Activated naive CD4-positive, alpha-beta T cell treated with anti-CD3 and anti-CD28 coated beads, Interleukin-2, amount 50 U/mL, for 72 hours (primary cell): ENCODE measurements around the gene GNB1L. TPM values are rescaled to one million over a fixed set of nuclear protein-coding genes. Genes with fewer than 3 reads are reported as not detected.

Source experiments
- ATAC-seq, 2 donors: fragments of 150-1000 bp; cut with Tn5 transposase; 2 replicates each; pipeline ENCODE4 v1.10.0; 2021; ENCODE audit warnings: mild to moderate bottlenecking in 2 of 2, moderate library complexity in 2 of 2
- DNase-seq, 2 donors: peaks; one replicate each; pipeline ENCODE4 v3.0.0; 2021 to 2022; ENCODE audit warnings: low spot score in 2 of 2
- H3K27ac Mint-ChIP-seq, 2 donors: one replicate each; pipeline ENCODE4 v1.8.0; 2022; ENCODE audit warnings: mild to moderate bottlenecking in 2 of 2, mixed read lengths in 2 of 2
- H3K36me3 Mint-ChIP-seq, 2 donors: one replicate each; pipeline ENCODE4 v1.8.0; 2022; ENCODE audit warnings: mixed read lengths in 2 of 2
- H3K9me3 Mint-ChIP-seq, 2 donors: one replicate each; pipeline ENCODE4 v1.8.0; 2022; ENCODE audit warnings: mixed read lengths in 2 of 2
- total RNA-seq, 2 donors: library from RNA; stranded (reverse); gene quantifications; one replicate each; pipeline ENCODE4 v1.2.3, GENCODE V29; 2022

The GNB1L gene
- 10 to 100 TPM in 1 of 2 donors, 1 to 10 TPM in 1; 9.6 to 13.4 TPM for total RNA-seq

- Mint-ChIP-seq H3K36me3 (peaks cover 8 to 33% of the 10 kb centered on the region in 2 donors), H3K27ac (peak within 1 kb of the TSS; percentile 96 to 98), H3K9me3 (no peaks in the 10 kb centered on the region)
- ATAC-seq = peak; percentile 87 to 94
- peak; percentile 97 for DNase-seq
Observed at GRCh38 chr22:19854778-19855503, at the start of gene GNB1L, which contains the start of gene RTL10. Gene GNB1L (minus strand): TSS chr22:19854874. CDS start chr22:19821355, 33,519 bp downstream. Gene RTL10 (minus strand): TSS chr22:19854874. CDS start chr22:19852261, 2,613 bp downstream.

GRCh38 chr22:19904174-19904856, 49.6 kb upstream of the GNB1L start:
- Mint-ChIP-seq H3K27ac (no peak overlapping the region), H3K9me3 (no peaks in the 10 kb centered on the region)
- no peak for ATAC-seq

GRCh38 chr22:19903513-19903912, 48.8 kb upstream of the GNB1L start:
- Mint-ChIP-seq H3K36me3 (no peaks in the 10 kb centered on the region), H3K27ac (no peak overlapping the region), H3K9me3 (no peaks in the 10 kb centered on the region)
- DNase-seq = no peak
- ATAC-seq = no peak

More at GRCh38 chr22:19904174-19904856, 49.6 kb upstream of the GNB1L start:
- no peak for DNase-seq
- H3K36me3 Mint-ChIP-seq = no peaks in the 10 kb centered on the region

GRCh38 chr22:19903031-19903430, 48.4 kb upstream of the GNB1L start:
- no peaks in the 10 kb centered on the region for H3K9me3 Mint-ChIP-seq
- no peaks in the 10 kb centered on the region for H3K36me3 Mint-ChIP-seq
- ATAC-seq (no peak), DNase-seq (no peak)
- no peak overlapping the region for H3K27ac Mint-ChIP-seq

- DNase-seq (no peak), ATAC-seq (no peak)
- Mint-ChIP-seq H3K36me3 (no peaks in the 10 kb centered on the region), H3K9me3 (no peaks in the 10 kb centered on the region), H3K27ac (no peak overlapping the region)
Observed at GRCh38 chr22:19902245-19902715, 47.6 kb upstream of the GNB1L start.

GRCh38 chr22:19901577-19902244, 47.0 kb upstream of the GNB1L start:
- Mint-ChIP-seq H3K27ac (no peak overlapping the region), H3K9me3 (no peaks in the 10 kb centered on the region), H3K36me3 (no peaks in the 10 kb centered on the region)
- ATAC-seq = no peak
- no peak for DNase-seq

- DNase-seq (no peak), ATAC-seq (no peak)
- H3K27ac Mint-ChIP-seq = no peak overlapping the region
- H3K36me3 Mint-ChIP-seq = no peaks in the 10 kb centered on the region
- no peaks in the 10 kb centered on the region for H3K9me3 Mint-ChIP-seq
Observed at GRCh38 chr22:19900707-19901436, 46.2 kb upstream of the GNB1L start.

GRCh38 chr22:19898831-19899567, 44.3 kb upstream of the GNB1L start:
- peak overlapping the region in 1 of 2 donors; percentile 56 for H3K27ac Mint-ChIP-seq
- ATAC-seq (no peak), DNase-seq (no peak)
- no peaks in the 10 kb centered on the region for H3K9me3 Mint-ChIP-seq
- H3K36me3 Mint-ChIP-seq = no peaks in the 10 kb centered on the region

GRCh38 chr22:19898145-19898544, 43.5 kb upstream of the GNB1L start:
- Mint-ChIP-seq H3K27ac (no peak overlapping the region), H3K9me3 (no peaks in the 10 kb centered on the region), H3K36me3 (no peaks in the 10 kb centered on the region)
- no peak for ATAC-seq
- DNase-seq = no peak

GRCh38 chr22:19897726-19898125, 43.1 kb upstream of the GNB1L start:
- no peaks in the 10 kb centered on the region for H3K36me3 Mint-ChIP-seq
- DNase-seq (no peak), ATAC-seq (no peak)
- H3K9me3 Mint-ChIP-seq = no peaks in the 10 kb centered on the region
- no peak overlapping the region for H3K27ac Mint-ChIP-seq

- ATAC-seq (peak; percentile 23 to 35), DNase-seq (no peak)
- no peaks in the 10 kb centered on the region for H3K9me3 Mint-ChIP-seq
- H3K27ac Mint-ChIP-seq = peak overlapping the region; percentile 50 to 67
- H3K36me3 Mint-ChIP-seq = peaks cover 0 to 5% of the 10 kb centered on the region in 2 donors
Observed at GRCh38 chr22:19896665-19897355, 42.1 kb upstream of the GNB1L start.

GRCh38 chr22:19895160-19895849, 40.6 kb upstream of the GNB1L start:
- ATAC-seq (no peak), DNase-seq (no peak)
- H3K36me3 Mint-ChIP-seq = peaks cover 0 to 5% of the 10 kb centered on the region in 2 donors
- peak overlapping the region; percentile 50 to 67 for H3K27ac Mint-ChIP-seq
- H3K9me3 Mint-ChIP-seq = no peaks in the 10 kb centered on the region

- ATAC-seq = no peak
Observed at GRCh38 chr22:19893363-19893762, 38.7 kb upstream of the GNB1L start.

GRCh38 chr22:19892925-19893324, 38.3 kb upstream of the GNB1L start:
- Mint-ChIP-seq H3K36me3 (peaks cover 0 to 5% of the 10 kb centered on the region in 2 donors), H3K9me3 (no peaks in the 10 kb centered on the region), H3K27ac (peak overlapping the region in 1 of 2 donors; percentile 83)
- DNase-seq (no peak), ATAC-seq (no peak)

More at GRCh38 chr22:19893363-19893762, 38.7 kb upstream of the GNB1L start:
- H3K27ac Mint-ChIP-seq = peak overlapping the region in 1 of 2 donors; percentile 83
- H3K36me3 Mint-ChIP-seq = peaks cover 0 to 5% of the 10 kb centered on the region in 2 donors
- no peak for DNase-seq
- H3K9me3 Mint-ChIP-seq = no peaks in the 10 kb centered on the region
